Endothelial cell of umbilical vein (primary cell): ENCODE measurements around the gene LRRN4CL. TPM values are rescaled to one million over a fixed set of nuclear protein-coding genes. Genes with fewer than 3 reads are reported as not detected.

Experiments used
- BruUV-seq: library from RNA; stranded (reverse); fragments of 400-500 nt; replicated peaks from 2 replicates; lab custom pipeline; 2021; lab: Mats Ljungman, UMichigan
- CTCF ChIA-PET: fragments of 300-600, 350-600 bp; sonication (Branson Sonifier 250); formaldehyde crosslinking; loops from one replicate; lab custom pipeline; 2021; ENCODE audit warnings: antibody characterized with exemption, inconsistent platforms; lab: Charles Lee
- POLR2A ChIA-PET: fragments of 300-600, 350-600 bp; sonication (Branson Sonifier 250); formaldehyde crosslinking; loops from one replicate; lab custom pipeline; 2021; ENCODE audit warnings: antibody characterized with exemption, inconsistent platforms; lab: Charles Lee
- DNase-seq: peaks from one replicate; pipeline ENCODE4 v3.0.0-alpha.2; 2011; ENCODE audit warnings: low read depth, low spot score
- FAIRE-seq: peaks from 2 replicates; lab custom pipeline; 2011; peaks lifted over from hg19 to GRCh38; lab: Jason Lieb, UNC
- H2AFZ ChIP-seq: 2 replicates; pipeline ENCODE4 v1.6.0; 2012; ENCODE audit warnings: low read depth, low read length, control low read depth, inconsistent platforms
- H3K27ac ChIP-seq: 2 replicates; pipeline ENCODE4 v1.5.1; 2011; ENCODE audit warnings: low read depth, mild to moderate bottlenecking, control low read depth, low read length, moderate library complexity; ENCODE audit not compliant: insufficient read depth
- H3K27me3 ChIP-seq, 2 experiments: 2 replicates each; pipeline versions ENCODE4 v1.6.0 to v1.6.1; 2011; ENCODE audit warnings: low read length in 2 of 2, mixed read lengths in 1 of 2; ENCODE audit not compliant: control insufficient read depth in 2 of 2, insufficient read depth in 2 of 2
- H3K36me3 ChIP-seq, 2 experiments: 2 replicates in 1 of 2; 3 replicates in 1 of 2; pipeline ENCODE4 v1.5.1; 2011; ENCODE audit warnings: low read length in 2 of 2, mild to moderate bottlenecking in 1 of 2, moderate library complexity in 1 of 2; ENCODE audit not compliant: control insufficient read depth in 2 of 2, insufficient read depth in 2 of 2; ENCODE audit errors: extremely low read depth in 1 of 2
- H3K4me1 ChIP-seq: 3 replicates; pipeline ENCODE4 v1.5.1; 2011; ENCODE audit warnings: mild to moderate bottlenecking, low read length; ENCODE audit not compliant: control insufficient read depth, insufficient read depth; ENCODE audit errors: extremely low read depth
- H3K4me2 ChIP-seq: 2 replicates; pipeline ENCODE4 v1.6.1; 2011; ENCODE audit warnings: low read length, control low read depth, mixed read lengths; ENCODE audit not compliant: insufficient read depth
- H3K4me3 ChIP-seq, 3 experiments: fragments of 200-600 bp in 1 of 3; sonication (generic), shearing (Covaris generic) in 1 of 3; replicated peaks in 1 of 3; 2 replicates each; pipeline ENCODE4 v1.5.1; 2011 to 2016; ENCODE audit warnings: control low read depth in 3 of 3, low read length in 3 of 3, mild to moderate bottlenecking in 2 of 3, inconsistent platforms in 1 of 3, low read depth in 1 of 3, moderate library complexity in 1 of 3; ENCODE audit not compliant: insufficient read depth in 1 of 3
- H3K79me2 ChIP-seq: 2 replicates; pipeline ENCODE4 v1.6.0; 2012; ENCODE audit warnings: low read length, inconsistent platforms; ENCODE audit not compliant: control insufficient read depth, insufficient read depth
- H3K9ac ChIP-seq: replicated peaks from 2 replicates; pipeline ENCODE3; 2011; ENCODE audit warnings: low read length, control low read depth; ENCODE audit not compliant: insufficient read depth; ENCODE audit errors: extremely low read depth
- H3K9me1 ChIP-seq: replicated peaks from 3 replicates; pipeline ENCODE4 v1.6.0; 2011; ENCODE audit warnings: mild to moderate bottlenecking, low read length; ENCODE audit not compliant: control insufficient read depth, insufficient read depth; ENCODE audit errors: extremely low read depth
- H3K9me3 ChIP-seq: replicated peaks from 2 replicates; pipeline ENCODE4 v1.5.1; 2012; ENCODE audit warnings: low read length, inconsistent platforms; ENCODE audit not compliant: control insufficient read depth, insufficient read depth
- H4K20me1 ChIP-seq: replicated peaks from 2 replicates; pipeline ENCODE3; 2011; ENCODE audit warnings: mild to moderate bottlenecking, low read length; ENCODE audit not compliant: control insufficient read depth, insufficient read depth; ENCODE audit errors: extremely low read depth
- CTCF ChIP-seq, 2 donors: IDR thresholded peaks; 1 replicate in 1 of 2; 2 replicates in 1 of 2; pipeline ENCODE4 v1.5.1; 2011; ENCODE audit warnings: low read length in 2 of 2, mild to moderate bottlenecking in 2 of 2, moderate library complexity in 2 of 2, control low read depth in 1 of 2, inconsistent platforms in 1 of 2, low read depth in 1 of 2; ENCODE audit not compliant: insufficient read depth in 1 of 2; ENCODE audit errors: extremely low read depth in 1 of 2
- EZH2 ChIP-seq: IDR thresholded peaks from 2 replicates; pipeline ENCODE4 v1.6.1; 2012; ENCODE audit warnings: borderline replicate concordance, low read depth, mild to moderate bottlenecking, moderate library complexity, low read length, inconsistent platforms; ENCODE audit not compliant: severe bottlenecking
- FOS ChIP-seq: IDR thresholded peaks from 2 replicates; pipeline ENCODE4 v1.6.1; 2011; ENCODE audit warnings: mild to moderate bottlenecking, low read length, moderate library complexity, borderline replicate concordance; ENCODE audit not compliant: insufficient read depth
- GATA2 ChIP-seq: IDR thresholded peaks from 2 replicates; pipeline ENCODE4 v1.7.0; 2011; ENCODE audit warnings: low read depth, mild to moderate bottlenecking, moderate library complexity, mixed read lengths, low read length; ENCODE audit not compliant: insufficient read length, insufficient read depth
- JUN ChIP-seq: IDR thresholded peaks from 2 replicates; pipeline ENCODE4 v1.6.1; 2011; ENCODE audit warnings: borderline replicate concordance, low read depth; ENCODE audit not compliant: insufficient read length, insufficient read depth
- MYC ChIP-seq: IDR thresholded peaks from one replicate; pipeline ENCODE4 v1.6.1; 2011; ENCODE audit warnings: mild to moderate bottlenecking, low read depth, low read length
- POLR2A ChIP-seq: IDR thresholded peaks from 2 replicates; pipeline ENCODE4 v1.6.1; 2012; ENCODE audit warnings: low read depth, mild to moderate bottlenecking, control low read depth, low read length
- POLR2AphosphoS5 ChIP-seq: IDR thresholded peaks from 2 replicates; pipeline ENCODE4 v1.6.1; 2012; ENCODE audit warnings: low read depth, mild to moderate bottlenecking, control low read depth, low read length, moderate library complexity; ENCODE audit not compliant: insufficient read depth
- dilution Hi-C: fragments of 300-500 bp; cut with MboI; formaldehyde crosslinking; loops from one replicate; pipeline ENCODE4 v1.15.0; 2019; ENCODE audit warnings: low sequenced_read_pairs; ENCODE audit not compliant: extremely low pct_ligation_motif_present
- intact Hi-C: fragments of 100-400 bp; cut with micrococcal nuclease; formaldehyde crosslinking; loops from one replicate; pipeline ENCODE4 v1.10.0; 2022
- polyA plus RNA-seq, 4 experiments: library from polyadenylated mRNA; depleted of rRNA in 3 of 4; stranded (reverse) in 3 of 4; unstranded in 1 of 4; fragments of >200 nt; gene quantifications; 2 replicates each; pipeline versions ENCODE4 v1.2.1 to v1.2.3, GENCODE V29; 2011 to 2012; ENCODE audit warnings: missing spikeins in 1 of 4
- total RNA-seq: library from RNA; stranded (reverse); gene quantifications from 2 replicates; pipeline ENCODE4 v1.2.3, GENCODE V29; 2021
- TF ChIP-seq, protein P1 (sequence below): IDR thresholded peaks from 2 replicates; pipeline ENCODE4 v1.6.1; 2011; ENCODE audit not compliant: insufficient read depth, insufficient read length

LRRN4CL gene
- total and polyA plus RNA-seq, 2 donors (not counting 3 experiments of a cell fraction or from before 2014, with no cell fraction given): 0.20 TPM; not detected in 1

DNA sequence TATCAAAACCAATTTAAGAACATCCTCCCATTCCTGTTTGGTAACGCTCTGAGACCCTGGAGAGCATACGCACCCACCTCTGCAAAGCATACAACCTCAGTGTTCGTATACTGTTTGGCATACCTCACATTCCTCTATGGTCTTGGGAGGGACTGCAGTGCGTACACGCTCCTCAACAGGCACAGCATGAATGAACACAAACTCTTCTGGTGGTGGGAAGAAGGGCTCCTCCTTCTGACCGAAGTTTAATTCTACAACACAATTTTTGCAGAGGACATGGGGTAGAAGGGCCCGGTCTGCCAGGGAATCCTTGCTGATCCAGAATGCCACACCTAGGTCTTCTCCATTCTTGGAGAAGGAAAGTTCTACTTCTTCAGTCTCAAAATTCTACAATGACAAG lies 32.7 kb upstream of the LRRN4CL start:
- BruUV-seq: TSS peak; percentile 65
- FAIRE-seq (no peak), DNase-seq (no peak)
- H4K20me1 ChIP-seq: no peaks in the 10 kb centered on the region
- H3K4me1 ChIP-seq: peaks cover 11% of the 10 kb centered on the region
- H2AFZ ChIP-seq: no peak overlapping the region
- H3K9me1 ChIP-seq: no peaks in the 10 kb centered on the region
- intact Hi-C loops: no loop called here
- no peaks in the 10 kb centered on the region for H3K9me3 ChIP-seq
- H3K27me3 ChIP-seq: no peaks in the 10 kb centered on the region
- POLR2A ChIA-PET: no interaction called here
- H3K79me2 ChIP-seq: peaks cover 75% of the 10 kb centered on the region
- dilution Hi-C loops: no loop called here
- H3K9ac ChIP-seq: no peak overlapping the region
- no peak overlapping the region for H3K4me3 ChIP-seq
- no peak overlapping the region for H3K4me2 ChIP-seq
- H3K36me3 ChIP-seq: peaks cover 32 to 48% of the 10 kb centered on the region in 2 experiments
- TF ChIP-seq GATA2 (no peak), MYC (no peak), EZH2 (no peak), POLR2A (no peak), POLR2AphosphoS5 (no peak), FOS (no peak), JUN (no peak), CTCF (IDR thresholded peaks at IDR 0.05; ENCODE audit: extremely low read depth in 1 of 2, insufficient read depth in 1 of 2, low read depth in 1 of 2, low read length in 2 of 2) (no peak)
- TF ChIP-seq, protein P1, sequence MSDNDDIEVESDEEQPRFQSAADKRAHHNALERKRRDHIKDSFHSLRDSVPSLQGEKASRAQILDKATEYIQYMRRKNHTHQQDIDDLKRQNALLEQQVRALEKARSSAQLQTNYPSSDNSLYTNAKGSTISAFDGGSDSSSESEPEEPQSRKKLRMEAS: no peak
- CTCF ChIA-PET: no interaction called here
- no peak overlapping the region for H3K27ac ChIP-seq
